PC-3 (cell line): Measurements from ENCODE around the gene MIOX. TPM values are rescaled to one million over a fixed set of nuclear protein-coding genes. Genes with fewer than 3 reads are reported as not detected.

Experiments
- ATAC-seq: fragments of 200-7000 bp; cut with Tn5 transposase; 2 replicates; pipeline ENCODE4 v1.9.1; 2020; ENCODE audit warnings: mild to moderate bottlenecking, moderate library complexity
- BruUV-seq: library from RNA; stranded (reverse); fragments of 400-500 nt; replicated peaks from 2 replicates; lab custom pipeline; 2021; lab: Mats Ljungman, UMichigan
- CTCF ChIA-PET: fragments of 300-600 bp; sonication (Branson Sonifier 250); formaldehyde crosslinking; loops from one replicate; lab custom pipeline; 2022; ENCODE audit warnings: antibody characterized with exemption; lab: Charles Lee
- POLR2A ChIA-PET: fragments of 300-600 bp; sonication (Branson Sonifier 250); formaldehyde crosslinking; loops from one replicate; lab custom pipeline; 2022; ENCODE audit warnings: antibody characterized with exemption; ENCODE audit not compliant: unreplicated experiment; lab: Charles Lee
- DNase-seq: peaks from one replicate; pipeline ENCODE4 v3.0.0-alpha.2; 2015
- H2AFZ ChIP-seq: fragments of 300-600 bp; sonication (generic); 2 replicates; pipeline ENCODE4 v1.6.0; 2016; ENCODE audit warnings: antibody characterized with exemption, low read length
- H3F3A ChIP-seq: fragments of 300-600 bp; sonication (generic); one replicate; pipeline ENCODE4 v1.6.0; 2017; ENCODE audit warnings: antibody characterized with exemption, low read length, control low read depth, mild to moderate bottlenecking; ENCODE audit not compliant: unreplicated experiment
- H3K27ac ChIP-seq: fragments of 300-600 bp; sonication (generic); 2 replicates; pipeline ENCODE4 v1.5.1; 2016; ENCODE audit warnings: mild to moderate bottlenecking, low read length
- H3K27me3 ChIP-seq: fragments of 300-600 bp; sonication (generic); 2 replicates; pipeline ENCODE4 v1.6.1; 2016; ENCODE audit warnings: low read length, mixed read lengths
- H3K36me3 ChIP-seq: fragments of 300-600 bp; sonication (generic); 2 replicates; pipeline ENCODE4 v1.6.1; 2016; ENCODE audit warnings: low read depth, mixed run types, low read length, mixed read lengths
- H3K4me1 ChIP-seq: fragments of 300-600 bp; sonication (generic); 2 replicates; pipeline ENCODE4 v1.5.1; 2016; ENCODE audit warnings: low read length; ENCODE audit not compliant: insufficient read depth
- H3K4me2 ChIP-seq: fragments of 300-600 bp; sonication (generic); 2 replicates; pipeline ENCODE4 v1.6.0; 2016; ENCODE audit warnings: low read length
- H3K4me3 ChIP-seq: fragments of 300-600 bp; sonication (generic); 2 replicates; pipeline ENCODE4 v1.5.1; 2016; ENCODE audit warnings: mild to moderate bottlenecking, low read length, mixed read lengths
- H3K79me2 ChIP-seq: fragments of 300-600 bp; sonication (generic); 2 replicates; pipeline ENCODE4 v1.6.1; 2017; ENCODE audit warnings: low read length, mixed read lengths
- H3K9ac ChIP-seq: fragments of 300-600 bp; sonication (generic); 2 replicates; pipeline ENCODE4 v1.6.0; 2016; ENCODE audit warnings: mild to moderate bottlenecking, low read length
- H3K9me2 ChIP-seq: fragments of 300-600 bp; sonication (generic); replicated peaks from 2 replicates; pipeline ENCODE4 v1.6.1; 2016; ENCODE audit warnings: mixed run types, low read length, mixed read lengths
- H3K9me3 ChIP-seq: fragments of 300-600 bp; sonication (generic); 2 replicates; pipeline ENCODE4 v1.6.1; 2016; ENCODE audit warnings: low read length, mixed read lengths
- H4K20me1 ChIP-seq: fragments of 300-600 bp; sonication (generic); 2 replicates; pipeline ENCODE4 v1.6.1; 2016; ENCODE audit warnings: low read length, mixed read lengths
- EZH2 ChIP-seq: fragments of 300-600 bp; sonication (generic); IDR thresholded peaks from one replicate; pipeline ENCODE4 v1.6.1; 2017; ENCODE audit warnings: antibody characterized with exemption, mild to moderate bottlenecking, low read length; ENCODE audit not compliant: unreplicated experiment
- EZH2phosphoT487 ChIP-seq: fragments of 300-600 bp; sonication (generic); IDR thresholded peaks from 2 replicates; pipeline ENCODE4 v1.6.1; 2018; ENCODE audit warnings: mild to moderate bottlenecking, antibody characterized with exemption, low read length, borderline replicate concordance
- intact Hi-C: fragments of 100-400 bp; cut with micrococcal nuclease; formaldehyde crosslinking; loops from 2 replicates; pipeline ENCODE4 v1.9.0; 2023
- total RNA-seq: library from RNA; depleted of rRNA; stranded (reverse); fragments of >200 nt; gene quantifications from 2 replicates; pipeline ENCODE4 v1.2.3, GENCODE V29; 2014
- TF ChIP-seq, protein P1 (sequence below): fragments of 300-600 bp; sonication (generic); conservative IDR thresholded peaks from 2 replicates; pipeline ENCODE4 v1.5.1; 2017; ENCODE audit warnings: antibody characterized with exemption, low read depth, mild to moderate bottlenecking, low read length

The MIOX gene
- total RNA-seq, 1 experiment from 2014 or later = not detected

DNA sequence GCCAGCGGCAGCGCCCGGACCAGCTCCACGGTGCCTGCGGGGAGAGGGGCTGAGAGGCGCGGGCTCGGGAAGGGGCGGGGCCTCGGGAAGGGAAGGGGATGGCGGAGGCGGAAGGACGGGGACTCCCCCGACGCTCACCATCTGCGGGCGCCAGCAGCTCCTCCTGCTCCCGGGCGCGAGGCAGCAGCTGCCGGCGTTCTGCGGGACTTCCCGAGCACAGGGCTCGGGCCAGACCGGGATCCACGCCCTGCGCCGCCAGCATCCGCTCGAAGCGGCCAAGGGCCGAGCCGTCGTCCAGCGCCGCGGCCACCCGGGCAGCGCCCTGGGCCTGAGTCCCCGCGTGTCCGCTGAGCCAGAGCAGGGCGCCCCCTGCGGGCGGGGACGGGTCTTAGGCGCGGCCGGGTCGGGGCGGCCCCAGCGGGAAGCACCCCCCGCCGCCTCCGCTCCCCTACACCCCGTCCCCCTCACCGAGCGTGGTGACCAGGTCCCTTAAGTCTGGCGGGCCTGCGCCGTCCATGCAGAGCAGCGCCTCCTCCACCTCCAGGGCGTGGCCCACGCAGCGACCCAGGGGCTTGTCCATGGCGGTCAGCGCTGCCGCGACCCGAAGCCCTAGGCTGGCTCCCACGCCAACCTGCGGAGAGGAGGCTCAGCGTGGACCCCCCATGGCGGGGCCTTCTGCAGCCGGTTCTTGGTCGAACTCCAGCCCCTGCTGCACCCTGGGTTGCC lies 39.6 kb downstream of the MIOX start:
- H3K27me3 ChIP-seq = no peaks in the 10 kb centered on the region
- ATAC-seq (peak; percentile 23), DNase-seq (peak; percentile 54)
- POLR2A ChIA-PET = interaction anchor here (0.7 to 1.7 kb wide), 3 partner anchors 18 to 40 kb away, joined by 3 to 8 read pairs (median 4); partner anchors contain the start of genes LMF2 and NCAPH2
- H3K4me3 ChIP-seq = peak overlapping the region; percentile 81
- H4K20me1 ChIP-seq = no peaks in the 10 kb centered on the region; the same call in 1 of the 2 replicates
- peak overlapping the region; percentile 98 for H3K4me2 ChIP-seq
- H3F3A ChIP-seq = no peaks in the 10 kb centered on the region
- H3K9me2 ChIP-seq = no peaks in the 10 kb centered on the region
- BruUV-seq = no TSS peak
- CTCF ChIA-PET = interaction anchor here (0.5 to 2.7 kb wide), 3 partner anchors 18 to 95 kb away, joined by 3 to 16 read pairs (median 15); partner anchors contain the start of genes LMF2 and NCAPH2
- peak overlapping the region; percentile 78 for H3K27ac ChIP-seq
- peak overlapping the region; percentile 94 for H3K9ac ChIP-seq
- H3K9me3 ChIP-seq = no peaks in the 10 kb centered on the region
- peaks cover 25% of the 10 kb centered on the region for H3K79me2 ChIP-seq
- H3K4me1 ChIP-seq = peaks cover 18% of the 10 kb centered on the region; the same call in 1 of the 2 replicates
- peak overlapping the region; percentile 75 for H2AFZ ChIP-seq
- intact Hi-C loops = loop anchor here (5.0 kb wide), 2 partner anchors 36 to 96 kb away; partner anchors contain the start of gene SYCE3
- H3K36me3 ChIP-seq = no peaks in the 10 kb centered on the region
- TF ChIP-seq EZH2 (no peak), EZH2phosphoT487 (no peak)
- TF ChIP-seq, protein P1, sequence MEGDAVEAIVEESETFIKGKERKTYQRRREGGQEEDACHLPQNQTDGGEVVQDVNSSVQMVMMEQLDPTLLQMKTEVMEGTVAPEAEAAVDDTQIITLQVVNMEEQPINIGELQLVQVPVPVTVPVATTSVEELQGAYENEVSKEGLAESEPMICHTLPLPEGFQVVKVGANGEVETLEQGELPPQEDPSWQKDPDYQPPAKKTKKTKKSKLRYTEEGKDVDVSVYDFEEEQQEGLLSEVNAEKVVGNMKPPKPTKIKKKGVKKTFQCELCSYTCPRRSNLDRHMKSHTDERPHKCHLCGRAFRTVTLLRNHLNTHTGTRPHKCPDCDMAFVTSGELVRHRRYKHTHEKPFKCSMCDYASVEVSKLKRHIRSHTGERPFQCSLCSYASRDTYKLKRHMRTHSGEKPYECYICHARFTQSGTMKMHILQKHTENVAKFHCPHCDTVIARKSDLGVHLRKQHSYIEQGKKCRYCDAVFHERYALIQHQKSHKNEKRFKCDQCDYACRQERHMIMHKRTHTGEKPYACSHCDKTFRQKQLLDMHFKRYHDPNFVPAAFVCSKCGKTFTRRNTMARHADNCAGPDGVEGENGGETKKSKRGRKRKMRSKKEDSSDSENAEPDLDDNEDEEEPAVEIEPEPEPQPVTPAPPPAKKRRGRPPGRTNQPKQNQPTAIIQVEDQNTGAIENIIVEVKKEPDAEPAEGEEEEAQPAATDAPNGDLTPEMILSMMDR = peak; percentile 52

DNA sequence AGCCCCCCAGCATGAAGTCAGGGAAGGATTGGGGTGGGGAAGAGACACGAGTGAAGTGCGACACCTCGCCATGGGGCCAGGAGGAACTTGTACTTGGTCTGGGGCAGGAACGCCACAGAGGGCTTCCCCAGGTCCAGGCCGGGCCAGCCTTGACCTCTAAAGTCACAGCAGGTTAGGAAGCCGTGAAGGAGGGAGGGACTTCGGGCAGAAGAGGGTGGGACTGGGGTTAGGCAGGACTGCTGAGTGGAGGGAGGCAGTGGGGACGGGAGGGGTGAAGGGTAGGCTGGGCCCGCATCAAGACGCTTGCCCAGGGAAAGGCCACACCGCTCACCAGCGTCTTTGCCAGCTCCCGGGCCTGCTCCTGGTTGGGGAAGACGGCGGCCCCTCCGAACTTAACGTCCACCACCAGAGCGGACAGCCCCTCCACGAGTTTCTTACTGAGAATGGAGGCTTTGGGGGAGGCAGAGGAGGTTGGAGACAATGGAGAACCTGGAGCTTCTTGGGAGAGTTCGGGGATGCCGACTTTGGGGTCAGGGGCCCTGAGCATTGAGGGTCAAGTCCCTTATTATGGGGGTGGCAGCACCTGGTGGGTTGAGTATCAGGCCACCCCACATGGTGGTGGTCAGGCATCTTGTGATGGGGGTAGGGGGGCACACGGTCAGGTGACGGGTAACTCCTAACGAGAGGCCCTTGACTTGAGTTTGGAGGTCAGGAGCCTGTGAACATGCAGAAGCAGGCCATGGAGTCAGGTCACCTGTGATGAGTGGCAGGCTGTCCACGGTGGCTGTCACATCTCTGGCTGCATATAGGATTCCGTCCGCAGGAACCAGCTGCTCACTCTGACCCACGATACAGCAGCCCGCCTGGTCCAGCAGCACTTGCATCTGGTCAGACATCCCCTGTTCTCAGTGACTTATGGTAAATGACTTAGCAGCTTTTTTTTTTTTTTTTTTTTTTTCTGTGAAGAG lies 40.5 kb downstream of the MIOX start:
- ATAC-seq (peak; percentile 9), DNase-seq (peak; percentile 37)
- Histone ChIP-seq H3K4me2 (peak overlapping the region; percentile 98), H3K9ac (peak overlapping the region; percentile 94), H3F3A (no peaks in the 10 kb centered on the region), H2AFZ (peak overlapping the region; percentile 75), H3K36me3 (no peaks in the 10 kb centered on the region), H3K4me1 (peaks cover 19% of the 10 kb centered on the region; the same call in 1 of the 2 replicates), H3K9me3 (no peaks in the 10 kb centered on the region), H3K9me2 (no peaks in the 10 kb centered on the region), H3K4me3 (peak overlapping the region; percentile 81), H4K20me1 (no peaks in the 10 kb centered on the region; the same call in 1 of the 2 replicates), H3K27ac (peak overlapping the region; percentile 78), H3K27me3 (no peaks in the 10 kb centered on the region), H3K79me2 (peaks cover 25% of the 10 kb centered on the region)
- TF ChIP-seq, protein P1 = no peak
- no peak for TF ChIP-seq EZH2phosphoT487
- TF ChIP-seq EZH2 = no peak
- ChIA-PET POLR2A (no interaction called here), CTCF (interaction anchor here (0.6 kb wide), 2 partner anchors 9 to 290 kb away, joined by 6 to 12 read pairs; no protein-coding TSS in a partner anchor)
- intact Hi-C loops = loop anchor here (5.0 kb wide), 2 partner anchors 35 to 95 kb away; partner anchors contain the start of gene SYCE3
- no TSS peak for BruUV-seq
